GM12878 (cell line): Measurements from ENCODE around the gene RIMBP2. TPM values are rescaled to one million over a fixed set of nuclear protein-coding genes. Genes with fewer than 3 reads are reported as not detected.

Experiments used
- ATAC-seq: fragments of 200-7000 bp; cut with Tn5 transposase; 3 replicates; pipeline ENCODE4 v1.9.1; 2020; ENCODE audit warnings: mild to moderate bottlenecking, moderate library complexity
- BruUV-seq: library from RNA; stranded (reverse); fragments of 400-500 nt; replicated peaks from 2 replicates; lab custom pipeline; 2021; lab: Mats Ljungman, UMichigan
- CTCF ChIA-PET: fragments of 300-600 bp; sonication (Branson Sonifier 250); formaldehyde crosslinking; extraction: SDS; loops from one replicate; lab custom pipeline; 2021; ENCODE audit warnings: inconsistent platforms; lab: Yijun Ruan, JAX
- POLR2A ChIA-PET: fragments of 350-600 bp; formaldehyde crosslinking; extraction: SDS; loops from one replicate; lab custom pipeline; 2021; ENCODE audit warnings: inconsistent platforms; lab: Charles Lee
- RAD21 ChIA-PET: fragments of 300-600 bp; sonication (Branson Sonifier 250); formaldehyde crosslinking; loops from one replicate; lab custom pipeline; 2023; ENCODE audit warnings: antibody characterized with exemption; ENCODE audit not compliant: unreplicated experiment; lab: Charles Lee
- SMC1A ChIA-PET: fragments of 300-600 bp; sonication (Branson Sonifier 250); formaldehyde crosslinking; loops from one replicate; lab custom pipeline; 2023; ENCODE audit not compliant: unreplicated experiment, uncharacterized antibody; lab: Charles Lee
- DNase-seq: peaks from one replicate; pipeline ENCODE4 v3.0.0-alpha.2; 2011; ENCODE audit warnings: low read depth, low spot score
- FAIRE-seq: peaks from 3 replicates; lab custom pipeline; 2011; peaks lifted over from hg19 to GRCh38; lab: Jason Lieb, UNC
- H2AFZ ChIP-seq: 2 replicates; pipeline ENCODE4 v1.6.0; 2011; ENCODE audit warnings: low read depth, low read length, control low read depth; ENCODE audit not compliant: control insufficient read depth
- H3K27ac ChIP-seq: 2 replicates; pipeline ENCODE4 v1.5.1; 2011; ENCODE audit warnings: control low read depth; ENCODE audit not compliant: control insufficient read depth, insufficient read depth
- H3K27me3 ChIP-seq, 2 experiments: replicated peaks in 1 of 2; 2 replicates each; pipeline versions ENCODE4 v1.6.0 to v1.6.1; 2011; ENCODE audit warnings: low read length in 1 of 2; ENCODE audit not compliant: control insufficient read depth in 2 of 2, insufficient read depth in 2 of 2
- H3K36me3 ChIP-seq, 2 experiments: 2 replicates each; pipeline ENCODE4 v1.5.1; 2011; ENCODE audit warnings: low read length in 1 of 2; ENCODE audit not compliant: control insufficient read depth in 2 of 2, insufficient read depth in 2 of 2
- H3K4me1 ChIP-seq: 2 replicates; pipeline ENCODE4 v1.6.1; 2011; ENCODE audit warnings: mild to moderate bottlenecking, low read length, moderate library complexity, mixed read lengths; ENCODE audit not compliant: control insufficient read depth, insufficient read depth
- H3K4me2 ChIP-seq: 2 replicates; pipeline ENCODE4 v1.6.0; 2011; ENCODE audit warnings: control low read depth; ENCODE audit not compliant: control insufficient read depth, insufficient read depth
- H3K4me3 ChIP-seq: fragments of 200-600 bp; sonication (generic); 2 replicates; pipeline ENCODE4 v1.5.1; 2016
- H3K79me2 ChIP-seq: 2 replicates; pipeline ENCODE4 v1.6.0; 2011; ENCODE audit warnings: low read length; ENCODE audit not compliant: control insufficient read depth, insufficient read depth
- H3K9ac ChIP-seq: 2 replicates; pipeline ENCODE4 v1.8.0; 2011; ENCODE audit warnings: low read length, control low read depth, mixed read lengths; ENCODE audit not compliant: control insufficient read depth, insufficient read depth
- H3K9me3 ChIP-seq: replicated peaks from 3 replicates; pipeline ENCODE4 v1.5.1; 2011; ENCODE audit warnings: mild to moderate bottlenecking, low read length; ENCODE audit not compliant: control insufficient read depth, insufficient read depth
- H4K20me1 ChIP-seq: 2 replicates; pipeline ENCODE4 v1.6.0; 2011; ENCODE audit not compliant: control insufficient read depth, insufficient read depth
- BRCA1 ChIP-seq: IDR thresholded peaks from 2 replicates; pipeline ENCODE4 v1.6.1; 2011; ENCODE audit warnings: low read depth, low read length, improper control_type of control experiment
- CBX3 ChIP-seq: fragments of 200-600 bp; sonication (generic); IDR thresholded peaks from 2 replicates; pipeline ENCODE4 v1.6.1; 2016; ENCODE audit warnings: low read depth, borderline replicate concordance
- CEBPB ChIP-seq, 2 experiments: fragments of 150-350 bp in 1 of 2; IDR thresholded peaks; 2 replicates each; pipeline ENCODE4 v1.6.1; 2012 to 2014; ENCODE audit warnings: low read depth in 2 of 2, low read length in 2 of 2, borderline replicate concordance in 1 of 2, inconsistent platforms in 1 of 2
- MYB ChIP-seq: fragments of 150-350 bp; IDR thresholded peaks from 2 replicates; pipeline ENCODE4 v1.6.1; 2014; ENCODE audit warnings: mild to moderate bottlenecking, low read depth, low read length, borderline replicate concordance
- NFYB ChIP-seq: IDR thresholded peaks from 2 replicates; pipeline ENCODE4 v1.6.1; 2011; ENCODE audit warnings: low read depth, mild to moderate bottlenecking, low read length, improper control_type of control experiment, moderate library complexity; ENCODE audit not compliant: insufficient read depth
- PKNOX1 ChIP-seq: fragments of 450-650 bp; IDR thresholded peaks from 2 replicates; pipeline ENCODE4 v1.6.1; 2016; ENCODE audit warnings: mild to moderate bottlenecking
- PML ChIP-seq: IDR thresholded peaks from 2 replicates; pipeline ENCODE4 v1.6.1; 2012; ENCODE audit warnings: low read length, inconsistent platforms
- POLR2AphosphoS2 ChIP-seq: IDR thresholded peaks from 2 replicates; pipeline ENCODE4 v1.6.1; 2011; ENCODE audit warnings: low read depth, mild to moderate bottlenecking, low read length, improper control_type of control experiment, moderate library complexity
- RAD21 ChIP-seq: IDR thresholded peaks from 2 replicates; pipeline ENCODE4 v1.6.1; 2011; ENCODE audit warnings: mild to moderate bottlenecking, low read depth, low read length, moderate library complexity; ENCODE audit not compliant: insufficient read depth
- RCOR1 ChIP-seq: conservative IDR thresholded peaks from 2 replicates; pipeline ENCODE4 v1.6.1; 2012; ENCODE audit warnings: low read depth, low read length, improper control_type of control experiment
- TCF7 ChIP-seq: IDR thresholded peaks from 2 replicates; pipeline ENCODE4 v1.6.1; 2014; ENCODE audit warnings: antibody characterized with exemption, borderline replicate concordance
- USF1 ChIP-seq: IDR thresholded peaks from 2 replicates; pipeline ENCODE4 v1.6.1; 2011; ENCODE audit warnings: borderline replicate concordance, low read depth, mild to moderate bottlenecking, moderate library complexity, mixed read lengths, low read length; ENCODE audit not compliant: insufficient read depth; ENCODE audit errors: extremely low read length
- YY1 ChIP-seq: IDR thresholded peaks from 2 replicates; pipeline ENCODE4 v1.6.1; 2011; ENCODE audit warnings: low read depth, mild to moderate bottlenecking, low read length
- ZNF274 ChIP-seq: IDR thresholded peaks from one replicate; pipeline ENCODE4 v1.8.0; 2011; ENCODE audit not compliant: insufficient read length, insufficient read depth
- WGBS: methylation state at CpG from one replicate; pipeline ENCODE4 v1.1.6; 2016; ENCODE audit warnings: low lambda C conversion rate; ENCODE audit not compliant: insufficient replicate concordance, insufficient coverage; ENCODE audit errors: missing lambda C conversion rate; 5-methylcytosine and 5-hydroxymethylcytosine counted together
- in situ Hi-C: fragments of 300-500 bp; cut with MboI; formaldehyde crosslinking; loops from 9 replicates; pipeline ENCODE4 v1.14.3; 2018; ENCODE audit warnings: mixed read lengths
- intact Hi-C: fragments of 100-400 bp; cut with micrococcal nuclease; formaldehyde crosslinking; loops from one replicate; pipeline ENCODE4 v1.14.2; 2022; ENCODE audit not compliant: unreplicated experiment
- polyA plus RNA-seq, 11 experiments: library from polyadenylated mRNA; depleted of rRNA in 4 of 11; unstranded in 6 of 11; stranded (reverse) in 5 of 11; fragments of >200 nt; fragmentation: Nextera tagmentation in 4 of 11; fragmentation: Illumina TruSeq in 1 of 11; extraction: Ambion mirVana in 4 of 11; extraction: Trizol in 1 of 11; gene quantifications; 1 replicate in 1 of 11; 2 replicates in 10 of 11; pipeline versions ENCODE4 v1.2.1 to v1.2.3, GENCODE V29; 2011 to 2016; ENCODE audit warnings: inconsistent platforms in 2 of 11, missing spikeins in 2 of 11, low read depth in 1 of 11
- total RNA-seq, 4 experiments: library from RNA; depleted of rRNA in 3 of 4; stranded (reverse); fragments of >200 nt in 3 of 4; fragmentation: Illumina TruSeq in 1 of 4; extraction: Trizol in 1 of 4; gene quantifications; 2 replicates each; pipeline versions ENCODE4 v1.2.1 to v1.2.3, GENCODE V29; 2013 to 2021
- TF ChIP-seq, protein P1 (sequence below): fragments of 450-650 bp; IDR thresholded peaks from 2 replicates; pipeline ENCODE4 v1.6.1; 2017; ENCODE audit warnings: mild to moderate bottlenecking, moderate library complexity
- TF ChIP-seq, protein P2 (sequence below): fragments of 450-650 bp; IDR thresholded peaks from 2 replicates; pipeline ENCODE4 v1.6.1; 2016; ENCODE audit warnings: mild to moderate bottlenecking

The RIMBP2 gene
- total and polyA plus RNA-seq, 10 of the 15 experiments (the other 5 are each of a cell fraction or from before 2014, with no cell fraction given), result 0.04 to 2.9 (median 0.07) TPM; not detected in 1

- Histone ChIP-seq H4K20me1 (no peaks in the 10 kb centered on the region; the same call in 1 of the 2 replicates), H3K36me3 (no peaks in the 10 kb centered on the region), H3K4me1 (no peaks in the 10 kb centered on the region), H3K4me2 (no peak overlapping the region), H3K27me3 (no peaks in the 10 kb centered on the region), H3K4me3 (no peak overlapping the region), H3K9me3 (no peaks in the 10 kb centered on the region), H3K9ac (no peak overlapping the region), H3K27ac (no peak overlapping the region), H2AFZ (no peak overlapping the region), H3K79me2 (no peaks in the 10 kb centered on the region)
- DNase-seq (no peak), FAIRE-seq (no peak), ATAC-seq (no peak)
- intact Hi-C loops (no loop called here), in situ Hi-C loops (no loop called here)
- SMC1A ChIA-PET, result no interaction called here
- CTCF ChIA-PET, result no interaction called here
- RAD21 ChIA-PET, result no interaction called here
- 57% methylated on average over 15 of the region's 15 CpGs for WGBS
- TF ChIP-seq POLR2AphosphoS2 (no peak), NFYB (no peak), CBX3 (no peak), PML (no peak), BRCA1 (no peak), CEBPB (IDR thresholded peaks at IDR 0.05; ENCODE audit: borderline replicate concordance in 1 of 2, low read depth in 2 of 2, low read length in 2 of 2) (no peak), RAD21 (no peak), YY1 (no peak), RCOR1 (no peak), TCF7 (no peak), ZNF274 (no peak), PKNOX1 (no peak), MYB (no peak), USF1 (no peak)
- TF ChIP-seq, protein P1, sequence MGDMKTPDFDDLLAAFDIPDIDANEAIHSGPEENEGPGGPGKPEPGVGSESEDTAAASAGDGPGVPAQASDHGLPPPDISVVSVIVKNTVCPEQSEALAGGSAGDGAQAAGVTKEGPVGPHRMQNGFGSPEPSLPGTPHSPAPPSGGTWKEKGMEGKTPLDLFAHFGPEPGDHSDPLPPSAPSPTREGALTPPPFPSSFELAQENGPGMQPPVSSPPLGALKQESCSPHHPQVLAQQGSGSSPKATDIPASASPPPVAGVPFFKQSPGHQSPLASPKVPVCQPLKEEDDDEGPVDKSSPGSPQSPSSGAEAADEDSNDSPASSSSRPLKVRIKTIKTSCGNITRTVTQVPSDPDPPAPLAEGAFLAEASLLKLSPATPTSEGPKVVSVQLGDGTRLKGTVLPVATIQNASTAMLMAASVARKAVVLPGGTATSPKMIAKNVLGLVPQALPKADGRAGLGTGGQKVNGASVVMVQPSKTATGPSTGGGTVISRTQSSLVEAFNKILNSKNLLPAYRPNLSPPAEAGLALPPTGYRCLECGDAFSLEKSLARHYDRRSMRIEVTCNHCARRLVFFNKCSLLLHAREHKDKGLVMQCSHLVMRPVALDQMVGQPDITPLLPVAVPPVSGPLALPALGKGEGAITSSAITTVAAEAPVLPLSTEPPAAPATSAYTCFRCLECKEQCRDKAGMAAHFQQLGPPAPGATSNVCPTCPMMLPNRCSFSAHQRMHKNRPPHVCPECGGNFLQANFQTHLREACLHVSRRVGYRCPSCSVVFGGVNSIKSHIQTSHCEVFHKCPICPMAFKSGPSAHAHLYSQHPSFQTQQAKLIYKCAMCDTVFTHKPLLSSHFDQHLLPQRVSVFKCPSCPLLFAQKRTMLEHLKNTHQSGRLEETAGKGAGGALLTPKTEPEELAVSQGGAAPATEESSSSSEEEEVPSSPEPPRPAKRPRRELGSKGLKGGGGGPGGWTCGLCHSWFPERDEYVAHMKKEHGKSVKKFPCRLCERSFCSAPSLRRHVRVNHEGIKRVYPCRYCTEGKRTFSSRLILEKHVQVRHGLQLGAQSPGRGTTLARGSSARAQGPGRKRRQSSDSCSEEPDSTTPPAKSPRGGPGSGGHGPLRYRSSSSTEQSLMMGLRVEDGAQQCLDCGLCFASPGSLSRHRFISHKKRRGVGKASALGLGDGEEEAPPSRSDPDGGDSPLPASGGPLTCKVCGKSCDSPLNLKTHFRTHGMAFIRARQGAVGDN, result no peak
- TF ChIP-seq, protein P2, sequence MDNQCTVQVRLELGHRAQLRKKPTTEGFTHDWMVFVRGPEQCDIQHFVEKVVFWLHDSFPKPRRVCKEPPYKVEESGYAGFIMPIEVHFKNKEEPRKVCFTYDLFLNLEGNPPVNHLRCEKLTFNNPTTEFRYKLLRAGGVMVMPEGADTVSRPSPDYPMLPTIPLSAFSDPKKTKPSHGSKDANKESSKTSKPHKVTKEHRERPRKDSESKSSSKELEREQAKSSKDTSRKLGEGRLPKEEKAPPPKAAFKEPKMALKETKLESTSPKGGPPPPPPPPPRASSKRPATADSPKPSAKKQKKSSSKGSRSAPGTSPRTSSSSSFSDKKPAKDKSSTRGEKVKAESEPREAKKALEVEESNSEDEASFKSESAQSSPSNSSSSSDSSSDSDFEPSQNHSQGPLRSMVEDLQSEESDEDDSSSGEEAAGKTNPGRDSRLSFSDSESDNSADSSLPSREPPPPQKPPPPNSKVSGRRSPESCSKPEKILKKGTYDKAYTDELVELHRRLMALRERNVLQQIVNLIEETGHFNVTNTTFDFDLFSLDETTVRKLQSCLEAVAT, result no peak
- BruUV-seq, result no TSS peak
- POLR2A ChIA-PET, result no interaction called here
Observed at GRCh38 chr12:130685850-130686249, 30.2 kb downstream of the RIMBP2 start.
